Motor neuron (in vitro differentiated cells): ENCODE results near the gene TRABD2A. TPM values are rescaled to one million over a fixed set of nuclear protein-coding genes. Genes with fewer than 3 reads are reported as not detected.

Source experiments
- ATAC-seq, 8 experiments: fragments of 200-7000 bp; cut with Tn5 transposase; replicated peaks in 6 of 8; 2 replicates each; pipeline ENCODE4 v1.8.0; 2021; ENCODE audit warnings: mild to moderate bottlenecking in 8 of 8, moderate library complexity in 8 of 8
- H3K27ac ChIP-seq, 2 donors: fragments of 250-450 bp; sonication (Bioruptor Pico); 2 replicates each; pipeline ENCODE4 v1.9.0; 2021; ENCODE audit warnings: antibody characterized with exemption in 2 of 2, mild to moderate bottlenecking in 2 of 2, moderate library complexity in 1 of 2
- H3K4me1 ChIP-seq, 2 donors: fragments of 250-450 bp; sonication (Bioruptor Pico); replicated peaks in 1 of 2; 2 replicates each; pipeline ENCODE4 v1.6.1; 2021; ENCODE audit warnings: antibody characterized with exemption in 2 of 2, mild to moderate bottlenecking in 2 of 2, moderate library complexity in 1 of 2
- H3K4me3 ChIP-seq, 5 donors: fragments of 250-450 bp; sonication (Bioruptor Pico); 2 replicates each; pipeline ENCODE4 v1.9.0; 2021; ENCODE audit warnings: antibody characterized with exemption in 5 of 5, mild to moderate bottlenecking in 5 of 5, moderate library complexity in 4 of 5
- WGBS, 10 experiments: fragments of 450-650 bp; shearing (Covaris generic); methylation state at CpG; one replicate each; pipeline ENCODE4 v1.0.0; 2022; 5-methylcytosine and 5-hydroxymethylcytosine counted together
- in situ Hi-C, 9 experiments: fragments of 400-800 bp; cut with MboI; loops; one replicate each; pipeline ENCODE4 v1.15.0; 2021; ENCODE audit warnings: low sequenced_read_pairs in 9 of 9, low pct_unique_long_range_greater_than_20kb in 2 of 9; ENCODE audit not compliant: unreplicated experiment in 9 of 9
- total RNA-seq, 8 experiments: library from RNA; unstranded; fragments of 300-600 nt; gene quantifications; 2 replicates each; pipeline versions ENCODE4 v1.2.3 to v1.2.4, GENCODE V29; 2022

Gene TRABD2A
- total RNA-seq, 8 experiments from 2014 or later, result 0.65 to 5.4 (median 2.8) TPM

DNA sequence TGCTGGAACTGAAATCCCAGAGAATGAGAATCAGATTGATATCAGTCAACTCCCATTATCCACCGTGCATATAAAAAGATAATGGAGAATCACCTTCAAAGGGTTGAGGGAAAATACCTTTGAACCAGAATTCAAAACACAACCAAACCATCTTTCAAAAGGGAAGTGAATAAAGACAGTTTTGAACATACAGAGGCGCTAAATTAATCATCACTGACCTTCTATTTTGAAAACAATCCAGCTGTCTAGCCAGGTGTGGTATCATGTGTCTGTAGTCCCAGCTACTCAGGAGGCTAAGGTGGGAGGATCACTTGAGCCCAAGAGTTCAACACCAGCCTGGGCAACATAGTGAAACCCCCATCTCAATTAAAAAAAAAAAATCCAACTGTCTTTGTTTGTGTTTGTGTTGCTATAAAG lies 63.6 kb downstream of the TRABD2A start:
- no peak for ATAC-seq
- Histone ChIP-seq H3K27ac (no peak overlapping the region), H3K4me1 (no peaks in the 10 kb centered on the region), H3K4me3 (no peak overlapping the region)
- WGBS, 10 experiments, result 69 to 100% (median 93%) methylated on average over 1 to 2 of the region's 2 CpGs
- in situ Hi-C loops, result no loop called here

DNA sequence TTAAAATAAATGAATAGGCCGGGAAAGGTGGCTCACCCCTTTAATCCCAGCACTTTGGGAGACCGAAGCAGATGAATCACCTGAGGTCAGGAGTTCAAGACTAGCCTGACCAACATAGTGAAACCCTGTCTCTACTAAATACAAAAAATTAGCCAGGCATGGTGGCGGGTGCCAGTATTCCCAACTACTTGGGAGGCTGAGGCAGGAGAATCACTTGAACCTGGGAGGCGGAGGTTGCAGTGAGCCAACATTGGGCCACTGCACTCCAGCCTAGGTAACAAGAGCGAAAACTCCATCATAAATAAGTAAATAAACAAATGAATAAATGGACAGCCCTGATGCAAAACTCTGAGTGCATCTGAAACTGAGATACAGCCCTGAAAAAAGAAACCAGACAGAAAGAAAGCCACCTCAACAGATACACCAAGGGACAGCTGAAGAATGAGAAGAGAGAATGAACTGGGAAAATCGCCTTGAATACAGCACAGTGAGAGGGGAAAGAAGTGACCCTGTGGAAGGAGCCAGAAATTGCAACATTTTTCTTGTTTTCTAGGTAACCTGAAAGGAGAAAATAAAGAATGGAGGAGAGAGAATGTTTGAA lies 64.4 kb downstream of the TRABD2A start:
- in situ Hi-C loops, result no loop called here
- Histone ChIP-seq H3K27ac (no peak overlapping the region), H3K4me3 (no peak overlapping the region), H3K4me1 (no peaks in the 10 kb centered on the region)
- no peak for ATAC-seq
- WGBS, 10 experiments, result 46 to 100% (median 90%) methylated on average over 1 to 6 of the region's 6 CpGs; no CpG with 5 or more reads in 1 of the 10 experiments

DNA sequence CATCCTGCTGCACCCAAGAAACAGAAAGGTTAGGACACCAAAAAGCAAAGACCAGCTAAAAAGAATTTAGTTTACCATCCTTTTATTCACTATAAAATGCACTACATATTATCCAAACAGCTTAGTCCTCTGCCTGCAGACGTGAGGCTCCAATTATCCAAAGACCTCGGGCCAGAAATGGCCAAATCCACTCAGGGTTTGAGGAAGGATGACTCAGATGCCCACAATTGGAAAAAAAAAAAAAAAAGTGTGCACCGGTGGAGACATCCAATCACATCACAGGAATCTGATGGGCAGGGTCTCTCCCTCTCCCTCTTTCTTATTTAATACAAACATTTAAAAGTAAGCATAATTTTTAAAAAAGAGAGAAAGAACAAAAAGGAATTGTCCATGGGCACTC lies 65.7 kb downstream of the TRABD2A start:
- in situ Hi-C loops, result no loop called here
- ATAC-seq, result peak in 1 of 8 experiments; percentile 47
- no peak overlapping the region for H3K27ac ChIP-seq
- WGBS, 10 experiments, result 0 to 100% (median 60%) methylated on average over 1 to 3 of the region's 3 CpGs; no CpG with 5 or more reads in 1 of the 10 experiments
- H3K4me1 ChIP-seq, result no peaks in the 10 kb centered on the region
- H3K4me3 ChIP-seq, result no peak overlapping the region

DNA sequence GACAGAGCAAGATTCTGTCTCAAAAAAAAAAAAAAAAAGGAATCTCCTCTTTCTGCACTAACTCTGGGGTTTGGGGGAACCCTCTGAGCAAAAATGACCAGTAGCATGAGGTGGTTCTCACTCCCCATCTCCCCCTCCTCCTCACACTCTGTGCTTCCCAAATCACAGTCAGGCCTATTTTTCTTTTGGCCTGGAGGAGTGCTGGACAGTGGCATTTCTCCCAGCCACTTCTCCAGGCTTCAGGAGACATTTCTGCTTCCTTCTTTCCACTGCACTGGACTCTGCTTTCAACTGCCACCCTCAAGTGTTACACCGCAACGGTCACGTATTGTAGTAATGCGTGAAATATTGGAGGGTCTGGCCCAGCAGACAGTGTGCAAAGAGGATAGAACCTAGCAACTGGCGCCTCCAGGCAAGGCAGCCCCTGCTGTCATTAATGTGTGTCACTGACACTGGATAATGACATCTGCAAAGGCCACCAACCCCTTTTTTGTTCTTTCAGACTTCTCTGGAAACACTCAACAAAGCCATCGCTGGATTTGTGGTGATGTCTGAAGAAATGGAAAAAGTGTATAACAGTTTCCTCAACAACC lies 68.9 kb downstream of the TRABD2A start:
- in situ Hi-C loops, result no loop called here
- Histone ChIP-seq H3K4me3 (no peak overlapping the region), H3K27ac (no peak overlapping the region), H3K4me1 (no peaks in the 10 kb centered on the region)
- ATAC-seq, result peak in 1 of 8 experiments; percentile 65
- 80 to 100% (median 93%) methylated on average over 1 to 5 of the region's 6 CpGs; no CpG with 5 or more reads in 3 of the 10 experiments for WGBS, 10 experiments

DNA sequence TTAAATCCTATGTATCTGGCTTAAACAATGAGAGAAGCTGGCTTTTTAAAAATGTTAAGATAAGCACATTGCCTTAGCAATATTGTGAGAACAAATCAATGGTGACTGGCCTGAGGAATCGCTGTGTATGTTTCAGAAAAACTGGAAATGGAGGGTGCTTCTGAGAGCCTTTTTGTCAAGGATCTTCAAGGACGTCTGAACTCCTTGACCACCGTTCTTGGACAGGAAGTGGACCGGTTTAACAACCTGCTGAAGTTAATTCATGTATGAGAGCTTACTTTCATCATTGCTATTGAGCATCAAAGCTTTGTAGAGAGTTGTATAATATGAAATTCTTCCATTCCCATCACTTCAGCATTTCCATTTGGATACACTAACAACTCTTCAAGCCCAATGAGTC lies 72.6 kb downstream of the TRABD2A start:
- no peak for ATAC-seq
- WGBS, 10 experiments, result 33 to 95% (median 78%) methylated on average over 1 to 4 of the region's 4 CpGs; no CpG with 5 or more reads in 3 of the 10 experiments
- H3K4me1 ChIP-seq, result no peaks in the 10 kb centered on the region
- no peak overlapping the region for H3K27ac ChIP-seq
- in situ Hi-C loops, result no loop called here
- no peak overlapping the region for H3K4me3 ChIP-seq

DNA sequence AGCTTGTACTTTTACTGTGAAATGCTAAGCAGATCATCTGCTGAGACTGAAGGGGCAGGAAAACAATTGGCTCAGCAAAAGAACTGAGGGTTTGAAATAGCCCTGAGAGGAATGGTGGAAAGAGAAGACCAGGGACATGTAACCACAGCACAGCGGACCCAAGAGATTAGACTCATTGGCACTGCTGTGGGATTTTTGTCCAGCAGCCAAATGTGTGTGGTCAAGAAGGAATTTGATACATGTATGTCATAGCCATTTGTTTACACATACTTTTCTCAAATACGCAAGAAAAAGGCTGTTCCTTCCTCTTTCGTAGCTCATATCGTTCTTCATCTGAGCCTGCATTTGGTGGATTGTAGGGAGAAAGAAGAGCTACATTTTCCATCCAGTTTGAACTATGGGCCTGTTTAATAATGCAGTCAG lies 73.8 kb downstream of the TRABD2A start:
- 0 to 100% (median 73%) methylated on average over 1 to 4 of the region's 4 CpGs; no CpG with 5 or more reads in 2 of the 10 experiments for WGBS, 10 experiments
- in situ Hi-C loops, result no loop called here
- H3K4me3 ChIP-seq, result no peak overlapping the region
- ATAC-seq, result peak in 2 of 8 experiments; percentile 85 to 86
- H3K4me1 ChIP-seq, result no peaks in the 10 kb centered on the region
- H3K27ac ChIP-seq, result no peak overlapping the region

DNA sequence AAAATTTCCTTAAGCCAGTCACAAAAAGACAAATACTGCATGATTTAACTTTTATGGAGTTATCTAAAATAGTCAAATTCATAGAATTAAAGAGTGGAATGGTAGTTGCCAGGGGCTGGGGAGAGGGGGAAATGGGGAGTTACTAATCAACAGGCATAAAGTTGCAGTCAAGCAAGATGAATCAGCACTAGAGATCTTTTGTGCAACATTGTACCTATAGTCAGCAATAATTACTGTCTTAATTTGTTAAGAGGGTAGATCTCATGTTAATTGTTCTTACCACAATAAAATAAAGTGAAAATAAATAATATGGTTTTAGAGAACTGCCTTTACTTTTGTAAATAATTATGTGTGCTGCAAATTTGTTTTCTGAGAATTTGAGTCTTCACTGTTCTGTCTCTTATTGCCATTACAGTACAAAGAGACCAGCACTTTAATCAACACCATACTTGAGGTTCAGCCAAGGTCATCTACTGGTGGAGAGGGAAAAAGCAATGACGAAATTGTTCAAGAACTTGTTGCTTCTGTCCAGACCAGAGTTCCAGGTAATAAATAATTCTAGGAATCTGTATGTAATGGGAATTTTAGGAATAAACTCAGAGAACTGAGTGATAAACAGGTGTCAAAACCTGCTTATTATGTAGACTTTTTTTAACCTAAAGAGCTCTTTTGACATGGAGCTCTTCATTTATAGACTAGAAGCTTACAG lies 75.5 kb downstream of the TRABD2A start:
- Histone ChIP-seq H3K27ac (no peak overlapping the region), H3K4me1 (no peaks in the 10 kb centered on the region), H3K4me3 (no peak overlapping the region)
- 0 to 100% (median 78%) methylated on average over 1 of the region's 1 CpG; no CpG with 5 or more reads in 3 of the 10 experiments for WGBS, 10 experiments
- in situ Hi-C loops, result no loop called here
- ATAC-seq, result no peak

DNA sequence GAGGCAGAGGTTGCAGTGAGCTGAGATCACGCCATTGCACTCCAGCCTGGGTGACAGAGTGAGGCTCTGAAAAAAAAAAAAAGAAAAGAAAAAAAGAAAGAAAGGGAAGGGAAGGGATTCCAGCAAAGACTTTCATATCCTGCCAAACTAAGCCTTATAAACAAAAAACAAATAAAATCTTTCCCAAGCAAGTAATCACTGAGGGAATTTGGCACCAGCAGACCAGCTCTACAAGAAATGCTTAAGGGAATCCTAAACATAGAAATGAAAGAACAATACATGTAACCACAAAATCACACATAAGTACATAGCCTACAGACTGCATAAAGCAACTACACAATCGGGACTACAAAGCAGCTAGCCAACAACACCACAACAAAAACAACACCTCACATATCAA lies 79.1 kb downstream of the TRABD2A start:
- no peak for ATAC-seq
- WGBS, 10 experiments, result 8 to 100% (median 78%) methylated on average over 1 to 2 of the region's 2 CpGs
- H3K4me1 ChIP-seq, result peaks cover 0 to 3% of the 10 kb centered on the region in 2 donors
- H3K4me3 ChIP-seq, result no peak overlapping the region
- in situ Hi-C loops, result no loop called here
- no peak overlapping the region for H3K27ac ChIP-seq

DNA sequence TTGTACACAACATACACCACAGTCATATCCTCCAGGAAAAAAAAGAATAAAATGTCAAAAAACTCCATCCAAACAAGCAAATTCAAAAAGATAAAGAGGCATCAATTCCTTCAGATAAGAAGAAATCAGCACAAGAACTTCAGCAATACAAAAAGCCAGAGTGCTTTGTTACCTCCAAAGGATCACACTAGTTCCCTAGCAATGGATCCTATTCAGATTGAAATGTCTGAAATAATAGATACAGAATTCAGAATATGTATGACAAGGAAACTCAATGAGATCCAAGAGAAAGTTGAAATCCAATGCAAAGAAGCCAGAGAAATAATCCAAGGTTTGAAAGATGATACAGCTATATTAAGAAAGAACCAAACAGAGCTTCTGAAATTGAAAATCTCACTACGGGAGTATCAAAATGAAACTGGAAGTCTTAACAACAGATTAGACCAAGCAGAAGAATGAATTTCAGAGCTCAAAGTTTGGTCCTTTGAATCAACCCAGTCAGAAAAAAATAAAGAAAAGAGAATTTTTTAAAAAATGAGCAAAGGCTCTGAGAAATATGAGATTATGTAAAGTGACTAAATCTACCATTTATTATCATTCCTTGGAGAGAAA lies 80.6 kb downstream of the TRABD2A start:
- WGBS, 10 experiments, result 0 to 100% (median 69%) methylated on average over 1 of the region's 1 CpG
- no peak for ATAC-seq
- no peak overlapping the region for H3K27ac ChIP-seq
- no peak overlapping the region for H3K4me3 ChIP-seq
- peaks cover 0 to 3% of the 10 kb centered on the region in 2 donors for H3K4me1 ChIP-seq
- in situ Hi-C loops, result no loop called here

DNA sequence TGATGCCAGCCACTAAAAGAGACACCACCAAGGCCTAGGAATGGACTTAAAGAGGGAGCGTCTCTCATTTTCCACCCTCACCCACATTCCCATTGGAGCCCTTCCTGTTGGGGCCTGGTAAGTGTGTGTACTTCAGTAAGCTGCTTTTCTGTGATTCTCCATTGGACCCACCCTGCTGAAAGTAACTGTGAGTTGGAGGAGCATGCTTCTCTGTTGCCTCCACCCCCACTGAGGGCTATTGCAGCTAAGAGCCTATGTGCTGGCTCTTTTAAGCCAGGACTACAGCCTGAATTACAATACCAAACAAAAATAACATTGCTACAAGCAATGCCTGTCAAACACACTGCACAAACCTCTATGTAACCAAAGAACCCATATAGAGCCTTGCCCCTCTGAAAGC lies 81.1 kb downstream of the TRABD2A start:
- Histone ChIP-seq H3K4me1 (peaks cover 0 to 3% of the 10 kb centered on the region in 2 donors), H3K27ac (no peak overlapping the region), H3K4me3 (no peak overlapping the region)
- 100% methylated on average over 1 of the region's 1 CpG; no CpG with 5 or more reads in 8 of the 10 experiments for WGBS, 10 experiments
- ATAC-seq, result peak in 1 of 8 experiments; percentile 15
- in situ Hi-C loops, result no loop called here

DNA sequence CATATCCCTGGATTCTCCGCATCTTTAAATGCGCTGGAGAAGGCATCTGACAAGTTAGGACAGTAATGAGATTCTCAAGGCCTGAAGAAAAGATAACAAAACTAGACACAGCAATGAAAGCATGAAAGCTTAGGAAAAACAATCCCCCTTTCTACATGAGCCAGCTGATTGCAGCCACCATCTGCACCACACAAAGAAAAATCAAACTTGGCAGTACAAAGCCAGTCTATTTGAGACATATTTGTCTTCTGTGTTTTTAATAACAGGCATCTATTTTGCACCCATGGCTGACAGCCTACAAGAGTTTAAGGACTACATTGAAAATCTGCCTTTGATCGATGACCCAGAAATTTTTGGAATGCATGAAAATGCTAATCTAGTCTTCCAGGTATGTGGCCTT lies 83.6 kb downstream of the TRABD2A start:
- no peak for ATAC-seq
- H3K4me3 ChIP-seq, result no peak overlapping the region
- 67 to 100% (median 85%) methylated on average over 1 to 3 of the region's 3 CpGs; no CpG with 5 or more reads in 2 of the 10 experiments for WGBS, 10 experiments
- H3K27ac ChIP-seq, result no peak overlapping the region
- H3K4me1 ChIP-seq, result peaks cover 0 to 3% of the 10 kb centered on the region in 2 donors
- in situ Hi-C loops, result no loop called here

DNA sequence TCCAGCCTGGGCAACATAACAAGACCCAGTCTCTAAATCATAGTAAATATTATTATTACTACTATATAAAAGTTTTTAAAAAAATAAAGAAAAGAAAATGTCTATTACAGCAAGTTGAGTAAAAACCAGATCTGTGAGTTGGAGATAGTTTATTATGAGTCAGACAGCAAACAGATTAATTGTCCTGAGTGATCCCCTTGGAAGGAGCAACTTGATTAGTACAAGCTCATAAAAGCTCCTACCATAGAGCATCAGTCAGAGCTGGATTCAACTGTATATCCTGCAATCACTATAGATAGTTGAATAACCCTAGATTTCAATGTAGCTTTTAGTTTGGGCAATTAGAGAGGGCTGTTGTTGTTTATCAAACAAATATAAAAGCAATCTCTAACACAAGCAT lies 84.1 kb downstream of the TRABD2A start:
- ATAC-seq, result no peak
- Histone ChIP-seq H3K4me1 (peaks cover 0 to 3% of the 10 kb centered on the region in 2 donors), H3K27ac (no peak overlapping the region), H3K4me3 (no peak overlapping the region)
- in situ Hi-C loops, result no loop called here

DNA sequence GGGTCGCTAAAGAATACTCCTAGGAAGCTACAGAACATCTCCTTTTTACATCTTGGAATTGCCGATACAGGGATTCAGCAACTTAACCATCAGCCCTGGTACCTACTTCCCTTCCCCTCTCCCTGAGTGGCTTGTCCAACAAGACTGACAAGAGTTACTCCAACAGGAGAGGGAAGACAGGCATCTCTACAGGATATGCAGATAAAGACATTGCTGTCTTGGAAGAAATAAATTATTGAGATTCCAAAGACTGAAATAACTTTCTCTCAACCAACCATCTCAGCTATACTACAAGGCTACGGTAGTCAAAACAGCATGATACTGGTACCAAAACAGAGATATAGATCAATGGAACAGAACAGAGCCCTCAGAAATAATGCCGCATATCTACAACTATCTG lies 87.2 kb downstream of the TRABD2A start:
- in situ Hi-C loops, result no loop called here
- Histone ChIP-seq H3K27ac (no peak overlapping the region), H3K4me1 (peaks cover 0 to 3% of the 10 kb centered on the region in 2 donors), H3K4me3 (no peak overlapping the region)
- no peak for ATAC-seq
- 13 to 100% (median 78%) methylated on average over 1 to 2 of the region's 4 CpGs; no CpG with 5 or more reads in 2 of the 10 experiments for WGBS, 10 experiments
